NCI-H226 (cell line): Measurements from ENCODE around the gene RALGAPA2.

Experiments
- DNase-seq: peaks from one replicate; pipeline ENCODE4 v3.0.0-alpha.2; 2015

The RALGAPA2 gene

DNA sequence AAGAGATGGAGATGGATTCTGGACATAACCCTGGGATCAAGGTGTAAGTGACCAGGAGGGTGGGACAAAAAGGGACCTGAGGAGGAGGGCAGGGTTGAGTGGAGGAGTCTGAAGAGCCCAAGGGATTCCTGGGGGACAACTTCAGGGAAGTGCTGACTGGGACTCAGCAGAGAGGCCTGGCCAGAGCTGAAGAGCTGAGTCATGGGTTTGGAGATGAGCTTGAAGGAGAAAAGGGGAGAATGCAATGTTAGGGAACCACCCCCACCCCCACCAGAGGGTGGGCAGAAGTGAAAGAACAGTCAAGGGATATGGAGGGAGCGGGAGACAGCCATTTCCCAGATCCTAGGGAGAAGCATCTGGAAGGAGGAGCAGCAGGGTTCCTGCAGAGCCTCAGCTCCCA, 289.3 kb downstream of the RALGAPA2 start:
- DNase-seq, result no peak

DNA sequence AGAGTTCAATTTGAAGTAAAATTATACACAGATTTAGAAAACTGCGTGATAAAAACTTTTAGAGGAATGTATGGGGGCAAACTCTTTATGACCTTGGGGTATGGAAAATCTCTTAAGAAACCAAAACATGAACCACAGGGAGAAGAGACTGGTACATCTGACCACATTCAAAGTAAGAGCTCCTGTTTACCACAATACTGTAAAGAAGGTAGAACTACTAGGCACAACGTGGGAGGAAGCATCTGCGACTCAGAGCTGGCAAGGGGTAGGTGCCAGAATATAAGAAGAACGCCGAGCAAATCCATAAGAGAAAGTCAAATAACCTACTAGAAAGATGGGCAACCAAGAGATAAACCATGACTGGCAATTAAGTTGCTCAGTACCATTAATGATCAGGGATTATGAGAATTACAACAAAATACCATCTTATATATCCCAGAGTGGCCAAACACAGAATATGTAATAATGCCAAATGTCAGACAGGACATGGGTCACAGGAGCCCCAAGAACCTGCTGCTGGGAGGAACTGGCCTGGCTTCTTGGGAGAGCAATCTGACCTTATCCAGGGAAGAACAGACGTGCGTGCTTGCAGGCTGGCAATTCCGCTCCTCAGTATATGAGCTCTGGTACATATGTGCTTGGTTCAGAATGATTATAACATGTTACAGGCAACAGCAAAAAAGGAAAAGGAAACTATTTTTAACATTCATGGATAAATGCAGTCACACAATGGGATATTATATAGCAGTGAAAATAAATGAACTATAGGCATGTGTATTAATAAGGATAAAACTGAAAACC, 294.4 kb downstream of the RALGAPA2 start:
- DNase-seq, result no peak

- no peak for DNase-seq
Observed at GRCh38 chr20:20415321-20415720, 297.1 kb downstream of the RALGAPA2 start.

DNA sequence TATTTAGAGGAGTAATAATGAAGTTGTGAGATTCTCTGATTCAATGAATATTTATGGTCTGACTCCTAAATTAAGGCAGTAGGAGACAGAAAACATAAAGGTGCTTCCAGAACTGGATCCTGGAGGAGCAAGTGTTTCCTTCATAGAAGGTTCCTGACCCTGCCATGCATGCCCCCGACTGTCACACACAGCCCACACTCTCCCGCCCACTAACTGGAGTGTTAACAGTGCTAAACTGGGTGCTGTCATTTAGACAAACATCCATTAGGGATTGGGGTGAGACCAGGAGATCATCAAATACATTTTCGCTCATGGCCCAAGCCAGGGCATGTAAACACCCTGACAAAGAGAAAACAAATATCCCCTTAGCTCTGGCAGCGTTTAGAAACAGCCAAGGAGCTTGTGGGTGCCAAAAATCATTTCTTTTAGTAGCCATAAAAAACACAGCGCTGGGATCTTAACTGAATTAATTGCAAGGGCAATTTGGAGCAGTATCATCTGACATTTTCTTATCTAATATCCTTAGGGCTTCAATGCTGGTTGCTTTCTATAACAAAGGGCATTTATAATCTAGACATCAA, 297.7 kb downstream of the RALGAPA2 start:
- DNase-seq, result no peak

DNA sequence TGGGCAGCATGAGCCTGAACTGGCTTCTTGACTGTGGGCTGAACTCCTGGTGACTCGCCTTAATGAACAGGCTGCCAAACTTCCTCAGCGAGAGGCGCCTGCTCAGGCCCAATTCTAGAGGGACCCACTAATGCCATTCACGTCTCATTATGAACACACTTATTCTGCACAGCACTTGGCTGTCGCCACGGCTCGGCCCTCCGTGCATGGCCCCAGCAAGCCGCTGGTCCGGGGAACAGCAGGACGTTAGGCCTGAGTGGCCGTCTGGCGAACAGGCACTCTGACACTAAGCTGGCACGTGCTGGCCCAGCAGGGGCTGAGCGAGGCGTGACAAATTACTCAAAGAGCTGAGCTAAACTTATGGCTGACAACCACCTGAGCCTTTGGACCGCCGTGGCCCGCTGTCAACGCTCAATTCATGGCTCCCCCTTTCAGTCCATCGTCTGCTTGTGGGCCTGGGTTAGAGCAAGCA, 298.6 kb downstream of the RALGAPA2 start:
- no peak for DNase-seq

DNA sequence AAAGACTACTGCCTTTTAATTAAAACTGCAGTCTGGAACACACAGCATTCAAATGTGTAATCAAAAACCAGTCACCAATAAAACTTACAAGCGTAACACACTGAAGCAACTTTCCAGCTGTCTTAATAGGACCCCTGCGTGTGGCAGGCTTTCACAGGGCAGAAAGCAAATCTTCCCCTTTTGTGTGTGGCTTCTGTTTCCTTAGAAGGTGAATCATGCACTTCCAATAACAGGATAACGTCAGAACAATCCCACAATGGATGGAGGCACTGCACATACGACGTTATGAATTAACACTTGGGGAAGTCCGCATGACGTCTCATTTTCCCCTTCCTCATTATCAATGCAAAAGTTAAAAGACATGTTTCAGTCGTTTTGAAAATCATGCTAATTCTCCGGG, 299.7 kb downstream of the RALGAPA2 start:
- DNase-seq, result no peak

GRCh38 chr20:20411836-20412235, 300.6 kb downstream of the RALGAPA2 start:
- no peak for DNase-seq

- no peak for DNase-seq
Observed at GRCh38 chr20:20411402-20411801, 301.0 kb downstream of the RALGAPA2 start.

- peak; percentile 75 for DNase-seq
Observed at GRCh38 chr20:20410678-20411077, 301.8 kb downstream of the RALGAPA2 start.

DNA sequence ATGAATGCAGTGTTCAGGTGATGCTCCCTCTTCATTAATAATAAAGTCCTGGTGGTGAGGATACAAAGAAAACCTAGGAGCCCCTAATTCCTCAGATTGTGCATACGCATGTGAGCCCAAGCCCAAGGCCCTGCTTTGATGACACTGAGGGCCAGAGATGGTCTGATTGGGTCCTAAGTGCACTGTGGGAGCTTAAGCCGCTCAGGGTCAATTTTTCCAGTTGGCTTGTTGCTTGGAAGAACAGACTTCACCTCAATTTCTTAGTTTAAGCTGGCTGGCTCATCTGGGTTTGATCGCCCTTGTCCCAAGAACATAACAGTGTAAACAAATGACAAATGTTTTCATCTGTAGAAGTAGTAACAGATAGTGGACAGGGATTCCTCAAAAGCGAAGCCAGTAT, 303.1 kb downstream of the RALGAPA2 start:
- DNase-seq, result no peak

DNA sequence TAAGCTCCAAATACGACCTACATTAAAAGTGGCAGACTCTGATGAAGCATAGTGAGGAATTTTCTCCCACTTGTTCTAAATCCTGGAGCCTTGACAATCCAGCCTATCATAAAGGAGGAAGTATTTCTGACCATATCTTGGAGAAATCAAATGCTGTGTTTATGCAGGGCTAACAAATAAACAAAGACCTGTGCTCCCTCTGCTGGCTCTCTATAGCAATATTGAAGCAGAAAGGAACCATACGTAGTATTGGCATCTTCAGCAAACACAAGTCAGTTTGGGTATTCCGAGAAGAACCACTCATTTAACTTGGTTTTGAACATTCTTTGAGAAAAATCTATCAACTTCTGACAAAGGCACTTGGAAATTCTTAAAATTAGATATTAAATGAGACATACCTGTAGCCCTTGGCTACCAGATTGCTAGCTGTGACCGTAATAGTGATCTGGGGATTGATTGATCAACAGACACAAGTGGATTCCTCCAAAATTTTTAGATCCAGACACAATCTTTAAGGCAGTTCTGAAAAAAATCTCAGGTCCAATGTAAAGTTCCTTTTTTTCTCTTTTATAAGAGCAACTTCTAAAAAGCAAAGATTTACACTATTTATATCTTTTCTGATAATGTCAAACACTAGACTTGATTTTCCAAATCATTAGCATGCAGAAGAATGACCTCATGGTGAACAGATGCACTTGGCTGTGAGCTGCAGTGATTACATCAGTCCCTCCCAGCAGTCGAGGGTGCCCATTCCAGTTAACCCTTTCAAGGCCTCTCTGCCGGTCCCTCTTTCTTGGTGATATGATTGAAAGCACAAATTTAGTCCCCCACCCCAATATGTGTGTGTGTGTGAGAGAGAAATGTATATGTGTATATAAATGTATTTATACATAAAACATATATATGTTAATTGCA, 304.3 kb downstream of the RALGAPA2 start:
- peak; percentile 7 for DNase-seq

- DNase-seq, result no peak
Observed at GRCh38 chr20:20406306-20406705, 306.1 kb downstream of the RALGAPA2 start.

GRCh38 chr20:20405623-20406022, 306.8 kb downstream of the RALGAPA2 start:
- DNase-seq, result no peak

DNA sequence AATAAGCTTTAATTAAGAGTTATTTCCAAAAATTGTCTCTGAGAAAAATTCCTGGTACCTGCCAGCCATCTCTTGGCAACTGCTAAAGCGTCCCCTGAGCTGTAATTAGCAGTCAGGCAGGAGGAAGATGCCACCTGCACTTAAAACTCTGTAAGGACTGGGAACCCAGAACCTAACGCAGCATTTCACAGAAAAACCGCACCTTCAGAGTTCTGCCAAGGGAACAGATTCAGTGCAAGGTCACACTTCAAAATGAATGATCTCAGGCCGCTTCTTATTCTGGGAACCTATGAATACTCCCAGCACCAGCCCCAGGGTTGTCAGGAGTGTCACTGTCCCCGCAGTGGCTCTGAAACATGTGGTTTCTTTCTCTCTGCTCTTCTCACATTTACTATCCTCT, 307.8 kb downstream of the RALGAPA2 start:
- DNase-seq, result no peak

DNA sequence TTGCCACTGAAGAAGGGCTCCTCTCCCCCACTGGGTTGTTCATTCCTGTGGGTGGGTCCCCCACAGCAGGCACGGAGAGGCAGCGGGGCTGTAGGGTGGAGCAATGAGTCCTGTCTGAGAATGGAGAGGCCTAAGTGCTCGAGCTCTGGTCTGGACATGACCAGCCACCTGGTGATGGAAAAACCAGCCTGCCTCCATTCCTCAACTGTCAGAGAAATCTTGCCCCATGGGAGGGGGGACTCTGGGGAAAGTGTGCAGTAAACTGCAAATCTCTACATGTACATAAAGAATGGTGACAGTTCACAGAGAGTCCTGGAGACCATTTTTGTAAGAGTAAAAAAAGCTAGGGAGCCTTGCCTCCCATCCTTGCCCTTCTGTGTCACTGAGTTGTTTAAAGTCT, 310.5 kb downstream of the RALGAPA2 start:
- no peak for DNase-seq

GRCh38 chr20:20399531-20400500, 312.6 kb downstream of the RALGAPA2 start:
- DNase-seq, result no peak

DNA sequence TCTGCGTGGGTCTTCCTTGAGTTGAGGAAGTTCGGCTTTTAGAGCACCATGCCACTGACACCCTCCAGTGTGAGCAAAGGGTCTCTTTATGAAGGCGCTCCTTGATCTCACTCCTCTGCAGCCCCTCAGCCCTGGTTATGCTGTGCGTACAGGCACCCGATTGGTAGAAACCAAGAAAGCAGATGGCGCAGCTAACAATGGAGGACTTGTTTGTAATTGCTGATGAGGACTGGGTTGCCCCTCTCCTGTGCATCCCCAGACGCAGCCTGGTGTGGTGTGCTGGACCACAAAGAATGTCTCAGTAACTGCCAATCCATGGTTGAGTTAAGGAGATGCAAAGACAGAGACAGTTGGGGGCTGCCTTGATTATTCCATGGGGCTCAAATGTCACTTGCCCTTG, 314.3 kb downstream of the RALGAPA2 start:
- DNase-seq, result no peak

- no peak for DNase-seq
Observed at GRCh38 chr20:20396794-20397193, 315.6 kb downstream of the RALGAPA2 start.

- no peak for DNase-seq
Observed at GRCh38 chr20:20395903-20396568, 316.4 kb downstream of the RALGAPA2 start.

GRCh38 chr20:20395087-20395486, 317.4 kb downstream of the RALGAPA2 start:
- no peak for DNase-seq
